GM12878 (cell line): ENCODE data around the gene SLC2A2. TPM values are rescaled to one million over a fixed set of nuclear protein-coding genes. Genes with fewer than 3 reads are reported as not detected.

ENCODE experiments used
- EGR1 ChIP-seq, 2 experiments: IDR thresholded peaks; 1 replicate in 1 of 2; 2 replicates in 1 of 2; pipeline ENCODE4 v1.6.1; 2011 to 2012; ENCODE audit warnings: low read depth in 2 of 2, low read length in 2 of 2, borderline replicate concordance in 1 of 2, mild to moderate bottlenecking in 1 of 2, moderate library complexity in 1 of 2
- EZH2 ChIP-seq: IDR thresholded peaks from 2 replicates; pipeline ENCODE4 v1.6.1; 2012; ENCODE audit warnings: low read depth, mild to moderate bottlenecking, control low read depth, inconsistent platforms, low read length, borderline replicate concordance; ENCODE audit not compliant: control insufficient read depth
- POU2F2 ChIP-seq: IDR thresholded peaks from 3 replicates; pipeline ENCODE4 v1.6.1; 2011; ENCODE audit warnings: low read depth, mild to moderate bottlenecking, low read length, borderline replicate concordance
- ZNF24 ChIP-seq: fragments of 450-650 bp; IDR thresholded peaks from 2 replicates; pipeline ENCODE4 v1.6.1; 2017; ENCODE audit warnings: antibody characterized with exemption, mild to moderate bottlenecking
- polyA plus RNA-seq, 11 experiments: library from polyadenylated mRNA; depleted of rRNA in 4 of 11; unstranded in 6 of 11; stranded (reverse) in 5 of 11; fragments of >200 nt; fragmentation: Nextera tagmentation in 4 of 11; fragmentation: Illumina TruSeq in 1 of 11; extraction: Ambion mirVana in 4 of 11; extraction: Trizol in 1 of 11; gene quantifications; 1 replicate in 1 of 11; 2 replicates in 10 of 11; pipeline versions ENCODE4 v1.2.1 to v1.2.3, GENCODE V29; 2011 to 2016; ENCODE audit warnings: inconsistent platforms in 2 of 11, missing spikeins in 2 of 11, low read depth in 1 of 11
- small RNA-seq: library from RNA; depleted of rRNA; stranded (forward); fragments of <200 nt; gene quantifications from one replicate; pipeline ENCODE3, GENCODE V24; 2014
- total RNA-seq, 4 experiments: library from RNA; depleted of rRNA in 3 of 4; stranded (reverse); fragments of >200 nt in 3 of 4; fragmentation: Illumina TruSeq in 1 of 4; extraction: Trizol in 1 of 4; gene quantifications; 2 replicates each; pipeline versions ENCODE4 v1.2.1 to v1.2.3, GENCODE V29; 2013 to 2021

Gene SLC2A2
- total and polyA plus RNA-seq, 10 of the 15 experiments (the other 5 are each of a cell fraction or from before 2014, with no cell fraction given): 0.04 to 0.10 (median 0.04) TPM; not detected in 7

DNA sequence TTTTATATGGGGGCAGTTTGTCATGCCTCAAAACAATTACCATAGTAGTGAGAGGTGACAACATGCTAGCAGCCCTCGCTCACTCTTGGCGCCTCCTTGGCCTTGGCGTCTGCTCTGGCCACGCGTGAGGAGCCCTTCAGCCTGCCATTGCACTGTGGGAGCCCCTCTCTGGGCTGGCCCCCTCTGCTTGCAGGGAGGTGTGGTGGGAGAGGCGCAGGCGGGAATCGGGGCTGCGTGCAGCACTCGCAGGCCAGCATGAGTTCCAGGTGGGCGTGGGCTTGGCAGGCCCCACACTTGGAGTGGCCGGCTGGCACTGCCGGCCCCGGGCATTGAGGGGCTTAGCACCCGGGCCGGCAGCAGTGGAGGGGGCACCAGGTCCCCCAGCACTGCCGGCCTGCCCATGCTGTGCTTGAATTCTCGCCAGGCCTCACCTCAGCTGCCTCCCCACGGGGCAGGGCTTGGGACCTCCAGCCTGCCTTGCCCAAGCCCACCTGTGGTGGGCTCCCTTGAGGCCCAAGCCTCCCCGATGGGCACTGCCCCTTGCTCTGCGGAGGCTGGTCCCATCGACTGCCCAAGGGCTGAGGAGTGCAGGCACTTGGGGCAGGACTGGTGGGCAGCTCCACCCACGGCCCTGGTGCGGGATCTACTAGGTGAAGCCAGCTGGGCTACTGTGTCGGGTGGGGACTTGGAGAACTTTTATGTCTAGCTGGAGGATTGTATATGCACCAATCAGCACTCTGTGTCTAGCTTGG is 79.3 kb downstream of the SLC2A2 start (continued):
- TF ChIP-seq EGR1 (IDR thresholded peaks at IDR 0.05; ENCODE audit: borderline replicate concordance in 1 of 2, low read depth in 2 of 2, low read length in 2 of 2): no peak
- TF ChIP-seq POU2F2: no peak
- TF ChIP-seq ZNF24: no peak
- no peak for TF ChIP-seq EZH2
- TF ChIP-seq, all 136 proteins: peak for 0

Small RNA genes lying within 50 kb of the gene (small RNA-seq; reads per million reads assigned to genes)
- not detected for gene RNU1-70P

Other genes with a start within 250 kb of the SLC2A2 start
- 203 and 260 TPM in 2 replicates for gene RPL22L1, start 156.5 kb downstream of the SLC2A2 start, total RNA-seq (2014; rRNA removed)
- gene RPL22L1, start 156.5 kb downstream of the SLC2A2 start, total RNA-seq (2014; rRNA removed; fragmentation: Illumina TruSeq; extraction: Trizol): 682 and 706 TPM in 2 replicates
- gene RPL22L1, start 156.5 kb downstream of the SLC2A2 start, total RNA-seq (2021): 318 and 357 TPM in 2 replicates
- 262 and 457 TPM in 2 replicates for gene RPL22L1, start 156.5 kb downstream of the SLC2A2 start, polyA plus RNA-seq (2011; rRNA removed)
- gene RPL22L1, start 156.5 kb downstream of the SLC2A2 start, polyA plus RNA-seq (2014; fragmentation: Illumina TruSeq; extraction: Trizol): 643 and 1,057 TPM in 2 replicates
- gene RPL22L1, start 156.5 kb downstream of the SLC2A2 start, polyA plus RNA-seq (2014; fragmentation: Nextera tagmentation; extraction: Ambion mirVana): 100 to 1,000 TPM; 690 to 803 TPM
- gene RPL22L1, start 156.5 kb downstream of the SLC2A2 start, polyA plus RNA-seq (2014; rRNA removed): 292 and 412 TPM in 2 replicates
- gene RPL22L1, start 156.5 kb downstream of the SLC2A2 start, polyA plus RNA-seq (2016; fragmentation: Nextera tagmentation; extraction: Ambion mirVana): 100 to 1,000 TPM; 387 to 432 TPM
- 0.44 and 1.4 TPM in 2 replicates for gene EIF5A2, start 118.1 kb downstream of the SLC2A2 start, total RNA-seq (2014; rRNA removed)
- gene EIF5A2, start 118.1 kb downstream of the SLC2A2 start, total RNA-seq (2014; rRNA removed; fragmentation: Illumina TruSeq; extraction: Trizol): 0.76 and 1.3 TPM in 2 replicates
- 1.4 and 2.5 TPM in 2 replicates for gene EIF5A2, start 118.1 kb downstream of the SLC2A2 start, total RNA-seq (2021)
- gene EIF5A2, start 118.1 kb downstream of the SLC2A2 start, polyA plus RNA-seq (2011; rRNA removed): 1.8 and 3.6 TPM in 2 replicates
- gene EIF5A2, start 118.1 kb downstream of the SLC2A2 start, polyA plus RNA-seq (2014; fragmentation: Illumina TruSeq; extraction: Trizol): 2.6 and 6.3 TPM in 2 replicates
- gene EIF5A2, start 118.1 kb downstream of the SLC2A2 start, polyA plus RNA-seq (2014; fragmentation: Nextera tagmentation; extraction: Ambion mirVana): 1 to 10 TPM; 2.2 to 2.8 TPM
- 0.42 and 1.5 TPM in 2 replicates for gene EIF5A2, start 118.1 kb downstream of the SLC2A2 start, polyA plus RNA-seq (2014; rRNA removed)
- 1 to 10 TPM; 2.2 to 3.0 TPM for gene EIF5A2, start 118.1 kb downstream of the SLC2A2 start, polyA plus RNA-seq (2016; fragmentation: Nextera tagmentation; extraction: Ambion mirVana)